ENCODE results near the gene GALNT2. TPM values are rescaled to one million over a fixed set of nuclear protein-coding genes. Genes with fewer than 3 reads are reported as not detected.

The GALNT2 gene
- total and polyA plus RNA-seq, 10 of the 15 experiments (the other 5 are each of a cell fraction or from before 2014, with no cell fraction given), result 0.52 to 27.7 (median 16.3) TPM

GRCh38 chr1:230112782-230113181 lies 45.7 kb downstream of the GALNT2 start:
- POLR2A ChIA-PET, result interaction anchor here (1.3 to 4.0 kb wide), 2 partner anchors 10 kb away, joined by 4 to 48 read pairs; no protein-coding TSS in a partner anchor
- no peaks in the 10 kb centered on the region for H4K20me1 ChIP-seq (ENCODE audit: control insufficient read depth, insufficient read depth)
- intact Hi-C loops (cut with micrococcal nuclease; ENCODE audit: unreplicated experiment) (no loop called here), in situ Hi-C loops (cut with MboI) (no loop called here)
- no peak overlapping the region for H3K4me2 ChIP-seq (ENCODE audit: control insufficient read depth, insufficient read depth)
- no peak overlapping the region for H3K27ac ChIP-seq (ENCODE audit: control insufficient read depth, insufficient read depth)
- peaks cover 27% of the 10 kb centered on the region for H3K79me2 ChIP-seq (ENCODE audit: control insufficient read depth, insufficient read depth, low read length)
- SMC1A ChIA-PET (ENCODE audit: uncharacterized antibody, unreplicated experiment), result interaction anchor here (1.4 to 6.2 kb wide), 4 partner anchors 10 to 34 kb away, joined by 3 to 104 read pairs (median 7); no protein-coding TSS in a partner anchor
- H3K9ac ChIP-seq (ENCODE audit: control insufficient read depth, insufficient read depth, low read length), result no peak overlapping the region
- RAD21 ChIA-PET (ENCODE audit: unreplicated experiment), result interaction anchor here (0.6 to 4.8 kb wide), 3 partner anchors 11 to 87 kb away, joined by 3 to 99 read pairs (median 4); no protein-coding TSS in a partner anchor
- peaks cover 33% of the 10 kb centered on the region for H3K4me1 ChIP-seq (ENCODE audit: control insufficient read depth, insufficient read depth, low read length)
- H3K9me3 ChIP-seq (replicated peaks; ENCODE audit: control insufficient read depth, insufficient read depth, low read length), result no peaks in the 10 kb centered on the region
- no peaks in the 10 kb centered on the region for H3K27me3 ChIP-seq (replicated peaks in 1 of 2; ENCODE audit: control insufficient read depth in 2 of 2, insufficient read depth in 2 of 2, low read length in 1 of 2)
- H3K4me3 ChIP-seq, result no peak overlapping the region
- BruUV-seq (replicated peaks), result no TSS peak
- FAIRE-seq, result no peak
- no peak for ATAC-seq
- H3K36me3 ChIP-seq (ENCODE audit: control insufficient read depth in 2 of 2, insufficient read depth in 2 of 2, low read length in 1 of 2), result peaks cover 0 to 4% of the 10 kb centered on the region in 2 experiments; a peak in 2 of 4 replicates
- CTCF ChIA-PET, result interaction anchor here (2.0 to 4.0 kb wide), 2 partner anchors 7 to 10 kb away, joined by 8 to 23 read pairs; no protein-coding TSS in a partner anchor
- no peak overlapping the region for H2AFZ ChIP-seq (ENCODE audit: control insufficient read depth, low read depth, low read length)
- WGBS (ENCODE audit: insufficient coverage, insufficient replicate concordance, low lambda C conversion rate, missing lambda C conversion rate), result 80% methylated on average over 4 of the region's 5 CpGs
- no peak for DNase-seq (ENCODE audit: low read depth, low spot score)
- no peak for TF ChIP-seq CUX1 (IDR thresholded peaks at IDR 0.05; ENCODE audit: insufficient replicate concordance, low read depth, low read length)
- no peak for TF ChIP-seq ELK1 (IDR thresholded peaks at IDR 0.05; ENCODE audit: low read depth, low read length)
- TF ChIP-seq REST (IDR thresholded peaks at IDR 0.05; ENCODE audit: low read depth, low read length), result no peak
- no peak for TF ChIP-seq CBX3 (IDR thresholded peaks at IDR 0.05; ENCODE audit: borderline replicate concordance, low read depth)
- TF ChIP-seq RAD51 (IDR thresholded peaks at IDR 0.05), result no peak
- no peak for TF ChIP-seq SKIL (IDR thresholded peaks at IDR 0.05; ENCODE audit: low read depth, poor library complexity, severe bottlenecking)
- no peak for TF ChIP-seq TCF7 (IDR thresholded peaks at IDR 0.05; ENCODE audit: borderline replicate concordance)
- no peak for TF ChIP-seq HDGF (IDR thresholded peaks at IDR 0.05)
